Heart left ventricle (tissue), 13 donors: Measurements from ENCODE around the gene MPST.

Experiments
- CTCF ChIP-seq, 12 donors: fragments of 200-600 bp; sonication (generic) in 4 of 12; IDR thresholded peaks; one replicate each; pipeline versions ENCODE4 v1.5.0 to v1.8.0; 2018 to 2022; ENCODE audit warnings: antibody characterized with exemption in 12 of 12, mild to moderate bottlenecking in 5 of 12
- POLR2A ChIP-seq, 2 donors: fragments of 450-650 bp; IDR thresholded peaks; one replicate each; pipeline ENCODE4 v1.6.1; 2017; ENCODE audit warnings: antibody characterized with exemption in 2 of 2, mild to moderate bottlenecking in 2 of 2, moderate library complexity in 2 of 2
- donor health status: ischemic (EF 13 %, LVEDD 7.1; RV severe dilation, severe dysfunction).
- donor health status: DM: no; HTN: yes; CAD: no.
- donor health status: DM: no; HTN: no; CAD: no.
- donor health status: ischemic (EF 25% LVEDD 6.9; RV normal size, moderate dysfunction).
- donor health status: ischemic (EF 25% LVEDD 5.7; RV mildly dilated, moderate dysfunction).
- donor health status: ischemic (EF 35%, LVEDD 5.7; RV mildly dilated, moderate dysfunction).
- donor health status: nonischemic (EF 11% LVEDD 7.7; RV severe dilation, severe dysfunction).
- donor health status: DM: yes; HTN: yes; CAD: no.
- donor health status: PGD.
- donor health status: ischemic (EF 29% LVEDD 5.4; RV normal size, mild dysfunction).
- donor health status: nonischemic (EF 23%, LVEDD 6.1; RV moderate dilation, normal function).

GRCh38 chr22:36991206-36991605 is 28.3 kb upstream of the MPST start:
- TF ChIP-seq CTCF (IDR thresholded peaks at IDR 0.05) (no peak), POLR2A (IDR thresholded peaks at IDR 0.05) (no peak)
